H1 (cell line): ENCODE results near the gene ZNRF3. TPM values are rescaled to one million over a fixed set of nuclear protein-coding genes. Genes with fewer than 3 reads are reported as not detected.

Experiments used
- BRCA1 ChIP-seq: IDR thresholded peaks from 2 replicates; pipeline ENCODE4 v1.6.1; 2012; ENCODE audit warnings: low read depth, low read length, improper control_type of control experiment
- CEBPB ChIP-seq: IDR thresholded peaks from 2 replicates; pipeline ENCODE4 v1.6.1; 2012; ENCODE audit warnings: low read depth, low read length
- CREB1 ChIP-seq: IDR thresholded peaks from 2 replicates; pipeline ENCODE4 v1.6.1; 2012; ENCODE audit warnings: inconsistent platforms
- GABPA ChIP-seq: IDR thresholded peaks from 2 replicates; pipeline ENCODE4 v1.6.1; 2011; ENCODE audit warnings: mild to moderate bottlenecking, low read length, moderate library complexity, borderline replicate concordance; ENCODE audit not compliant: insufficient read depth
- MAFK ChIP-seq: IDR thresholded peaks from 2 replicates; pipeline ENCODE4 v1.6.1; 2012; ENCODE audit warnings: low read depth, mild to moderate bottlenecking, improper control_type of control experiment, low read length
- RBBP5 ChIP-seq: IDR thresholded peaks from 2 replicates; pipeline ENCODE4 v1.7.1; 2012; ENCODE audit warnings: low read depth, mild to moderate bottlenecking, inconsistent platforms, low read length, moderate library complexity, borderline replicate concordance
- SIX5 ChIP-seq: IDR thresholded peaks from 2 replicates; pipeline ENCODE4 v1.6.1; 2011; ENCODE audit warnings: mild to moderate bottlenecking, low read depth, low read length
- TAF7 ChIP-seq: optimal IDR thresholded peaks from 2 replicates; pipeline ENCODE3; 2011; ENCODE audit warnings: low read depth, mild to moderate bottlenecking, inconsistent platforms, low read length, moderate library complexity, borderline replicate concordance
- TBP ChIP-seq: IDR thresholded peaks from 2 replicates; pipeline ENCODE4 v1.6.1; 2011; ENCODE audit warnings: low read depth, low read length, improper control_type of control experiment
- polyA plus RNA-seq, 7 experiments: library from polyadenylated mRNA; depleted of rRNA in 3 of 7; stranded (reverse) in 5 of 7; unstranded in 2 of 7; fragments of >200 nt in 5 of 7; fragments of 200-250 nt in 2 of 7; gene quantifications; 1 replicate in 5 of 7; 2 replicates in 1 of 7; 4 replicates in 1 of 7; pipeline versions ENCODE4 v1.2.1 to v1.2.3, GENCODE V29; 2011 to 2013; ENCODE audit warnings: missing spikeins in 2 of 7, mixed read lengths in 2 of 7
- total RNA-seq: library from RNA; stranded (reverse); fragmentation: NEBNext Ultra II Directional; extraction: Animal tissue kit (Norgen Biotek cat#: 25700); gene quantifications from 2 replicates; pipeline ENCODE4 v1.2.1, GENCODE V29; 2021
- TF ChIP-seq, protein P1 (sequence below): IDR thresholded peaks from 2 replicates; pipeline ENCODE4 v1.6.1; 2011; ENCODE audit warnings: low read depth, mild to moderate bottlenecking, low read length; ENCODE audit not compliant: insufficient read depth

Gene ZNRF3
- total and polyA plus RNA-seq, 2 of the 8 experiments (the other 6 are each of a cell fraction or from before 2014, with no cell fraction given) = 14.1 to 21.7 TPM

DNA sequence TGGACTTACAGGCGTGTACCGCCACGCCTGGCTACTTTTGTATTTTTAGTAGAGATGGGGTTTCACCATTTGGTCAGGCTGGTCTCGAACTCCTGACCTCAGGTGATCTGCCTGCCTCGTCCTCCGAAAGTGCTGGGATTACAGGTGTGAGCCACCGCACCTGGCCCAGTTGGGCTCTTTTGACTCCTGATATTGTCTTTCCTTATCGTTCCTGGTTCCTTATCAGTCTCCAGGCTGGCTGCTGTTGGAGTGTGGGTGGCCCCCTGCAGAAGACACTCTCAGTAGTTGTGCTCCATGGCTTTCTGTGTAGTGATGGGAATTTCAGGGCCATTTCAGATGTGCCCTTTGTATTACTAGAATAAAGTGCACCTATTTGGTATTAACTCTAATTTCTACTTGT is 123.0 kb downstream of the ZNRF3 start (continued):
- TF ChIP-seq GABPA = no peak
- TF ChIP-seq MAFK = no peak
- no peak for TF ChIP-seq CEBPB
- no peak for TF ChIP-seq BRCA1
- no peak for TF ChIP-seq CREB1
- no peak for TF ChIP-seq RBBP5
- no peak for TF ChIP-seq SIX5
- TF ChIP-seq, protein P1, sequence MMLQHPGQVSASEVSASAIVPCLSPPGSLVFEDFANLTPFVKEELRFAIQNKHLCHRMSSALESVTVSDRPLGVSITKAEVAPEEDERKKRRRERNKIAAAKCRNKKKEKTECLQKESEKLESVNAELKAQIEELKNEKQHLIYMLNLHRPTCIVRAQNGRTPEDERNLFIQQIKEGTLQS = no peak
- no peak for TF ChIP-seq TAF7
- no peak for TF ChIP-seq TBP
- TF ChIP-seq, all 59 proteins: peak for 0
